ENCODE data around the gene ANKRD16.
"Not testable (repeated sequence)": the region's sequence is repeated elsewhere in the genome, so short reads cannot be mapped to it uniquely, and the experiment has no call there.

ANKRD16 gene

DNA sequence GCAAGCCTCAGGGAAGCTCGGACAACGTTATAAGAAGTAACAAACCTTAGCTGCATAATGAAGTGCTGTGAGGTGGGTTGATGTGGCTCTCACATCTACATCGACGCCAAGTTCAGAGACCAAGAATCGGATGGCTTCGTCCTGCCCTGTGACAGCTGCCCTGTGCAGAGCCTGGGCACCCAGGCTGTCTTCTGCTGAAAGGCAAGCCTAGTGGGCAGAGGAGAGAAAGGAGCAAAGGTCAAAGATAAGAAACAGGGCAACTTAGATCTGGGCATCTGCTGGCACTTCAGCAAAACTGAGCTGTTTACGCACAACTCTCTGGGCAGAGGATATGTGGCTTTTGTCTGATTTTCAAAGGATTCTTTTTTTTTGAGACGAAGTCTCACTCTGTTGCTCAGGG, 6.7 kb downstream of the ANKRD16 start:
- Histone ChIP-seq H3K27me3 (ENCODE audit: control insufficient read depth, insufficient read depth, low read length) (no peaks in the 10 kb centered on the region), H3K27ac (no peak overlapping the region)

GRCh38 chr10:5877041-5877440, 12.7 kb downstream of the ANKRD16 start:
- H3K9me3 ChIP-seq (ENCODE audit: control insufficient read depth, low read length); H3K27me3 ChIP-seq (ENCODE audit: control insufficient read depth, insufficient read depth, low read length): not testable (repeated sequence)

More for the DNA sequence above, 6.7 kb downstream of the ANKRD16 start:
- no peak overlapping the region for H3K4me3 ChIP-seq (ENCODE audit: low read depth, low read length)
- H3K9me3 ChIP-seq (ENCODE audit: control insufficient read depth, low read length) = no peaks in the 10 kb centered on the region
- H3K9ac ChIP-seq = no peak overlapping the region
- H3K4me1 ChIP-seq = no peaks in the 10 kb centered on the region
- H3K79me2 ChIP-seq = no peaks in the 10 kb centered on the region
- TF ChIP-seq CTCF (IDR thresholded peaks at IDR 0.05) = no peak
- H3K4me2 ChIP-seq (ENCODE audit: low read length) = no peak overlapping the region
- H3K36me3 ChIP-seq (ENCODE audit: control insufficient read depth, insufficient read depth, low read length) = no peaks in the 10 kb centered on the region
- no peak overlapping the region for H2AFZ ChIP-seq

GRCh38 chr10:5876181-5876768, 13.4 kb downstream of the ANKRD16 start:
- Histone ChIP-seq H2AFZ (no peak overlapping the region), H3K27me3 (ENCODE audit: control insufficient read depth, insufficient read depth, low read length) (no peaks in the 10 kb centered on the region), H3K9ac (no peak overlapping the region), H3K9me3 (ENCODE audit: control insufficient read depth, low read length) (no peaks in the 10 kb centered on the region), H3K4me3 (ENCODE audit: low read depth, low read length) (no peak overlapping the region), H3K36me3 (ENCODE audit: control insufficient read depth, insufficient read depth, low read length) (no peaks in the 10 kb centered on the region), H3K27ac (no peak overlapping the region), H3K79me2 (no peaks in the 10 kb centered on the region), H3K4me2 (ENCODE audit: low read length) (no peak overlapping the region), H3K4me1 (no peaks in the 10 kb centered on the region)
- TF ChIP-seq CTCF (IDR thresholded peaks at IDR 0.05) = no peak

More at GRCh38 chr10:5877041-5877440, 12.7 kb downstream of the ANKRD16 start:
- H3K4me2 ChIP-seq (ENCODE audit: low read length); H3K4me1 ChIP-seq; H3K36me3 ChIP-seq (ENCODE audit: control insufficient read depth, insufficient read depth, low read length); H2AFZ ChIP-seq; H3K9ac ChIP-seq; H3K27ac ChIP-seq; H3K4me3 ChIP-seq (ENCODE audit: low read depth, low read length); H3K79me2 ChIP-seq: not testable (repeated sequence)

GRCh38 chr10:5873515-5873995, 16.1 kb downstream of the ANKRD16 start:
- Histone ChIP-seq H3K4me3 (ENCODE audit: low read depth, low read length) (no peak overlapping the region), H3K27ac (no peak overlapping the region), H3K9me3 (ENCODE audit: control insufficient read depth, low read length) (no peaks in the 10 kb centered on the region), H3K36me3 (ENCODE audit: control insufficient read depth, insufficient read depth, low read length) (no peaks in the 10 kb centered on the region), H3K9ac (no peak overlapping the region), H2AFZ (no peak overlapping the region), H3K79me2 (no peaks in the 10 kb centered on the region), H3K27me3 (ENCODE audit: control insufficient read depth, insufficient read depth, low read length) (no peaks in the 10 kb centered on the region), H3K4me1 (no peaks in the 10 kb centered on the region), H3K4me2 (ENCODE audit: low read length) (no peak overlapping the region)
- peak; percentile 80 for TF ChIP-seq CTCF (IDR thresholded peaks at IDR 0.05)

- Histone ChIP-seq H2AFZ (no peak overlapping the region), H3K27ac (no peak overlapping the region), H3K4me3 (ENCODE audit: low read depth, low read length) (no peak overlapping the region), H3K9me3 (ENCODE audit: control insufficient read depth, low read length) (no peaks in the 10 kb centered on the region), H3K36me3 (ENCODE audit: control insufficient read depth, insufficient read depth, low read length) (no peaks in the 10 kb centered on the region), H3K27me3 (ENCODE audit: control insufficient read depth, insufficient read depth, low read length) (no peaks in the 10 kb centered on the region), H3K9ac (no peak overlapping the region), H3K4me1 (no peaks in the 10 kb centered on the region), H3K4me2 (ENCODE audit: low read length) (no peak overlapping the region), H3K79me2 (no peaks in the 10 kb centered on the region)
- no peak for TF ChIP-seq CTCF (IDR thresholded peaks at IDR 0.05)
These were observed 18.1 kb downstream of the ANKRD16 start for GRCh38 chr10:5871596-5871995.

Data from parathyroid adenoma (tissue), 2 donors.